Measurements from ENCODE around the gene COLQ. TPM values are rescaled to one million over a fixed set of nuclear protein-coding genes. Genes with fewer than 3 reads are reported as not detected.

The COLQ gene
- total RNA-seq, 1 donor from 2014 or later = 1.1 TPM

DNA sequence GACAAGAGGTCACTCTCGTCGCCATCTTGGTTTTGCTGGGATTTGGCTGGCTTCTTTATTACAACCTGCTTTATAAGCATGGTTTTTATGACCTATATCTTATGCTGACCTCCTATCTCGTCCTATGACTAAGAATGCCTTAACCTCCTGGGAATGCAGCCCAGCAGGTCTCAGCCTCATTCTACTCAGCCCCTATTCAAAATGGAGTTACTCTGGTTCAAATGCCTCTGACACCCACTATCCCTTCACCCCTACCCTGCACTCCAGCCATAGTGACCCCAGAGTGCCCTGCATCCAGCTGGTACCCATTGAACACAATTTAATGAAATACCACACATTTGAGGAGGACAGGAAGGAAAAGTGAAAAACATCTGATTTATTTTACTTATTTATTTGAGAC lies 117.5 kb downstream of the COLQ start:
- Histone ChIP-seq H3K9me3 (no peaks in the 10 kb centered on the region), H3K27ac (no peak overlapping the region), H3K4me1 (peaks cover 4% of the 10 kb centered on the region), H3K27me3 (no peaks in the 10 kb centered on the region), H3K36me3 (no peaks in the 10 kb centered on the region), H3K4me3 (no peak overlapping the region)
- DNase-seq (no peak), ATAC-seq (no peak)
- TF ChIP-seq, protein P1, sequence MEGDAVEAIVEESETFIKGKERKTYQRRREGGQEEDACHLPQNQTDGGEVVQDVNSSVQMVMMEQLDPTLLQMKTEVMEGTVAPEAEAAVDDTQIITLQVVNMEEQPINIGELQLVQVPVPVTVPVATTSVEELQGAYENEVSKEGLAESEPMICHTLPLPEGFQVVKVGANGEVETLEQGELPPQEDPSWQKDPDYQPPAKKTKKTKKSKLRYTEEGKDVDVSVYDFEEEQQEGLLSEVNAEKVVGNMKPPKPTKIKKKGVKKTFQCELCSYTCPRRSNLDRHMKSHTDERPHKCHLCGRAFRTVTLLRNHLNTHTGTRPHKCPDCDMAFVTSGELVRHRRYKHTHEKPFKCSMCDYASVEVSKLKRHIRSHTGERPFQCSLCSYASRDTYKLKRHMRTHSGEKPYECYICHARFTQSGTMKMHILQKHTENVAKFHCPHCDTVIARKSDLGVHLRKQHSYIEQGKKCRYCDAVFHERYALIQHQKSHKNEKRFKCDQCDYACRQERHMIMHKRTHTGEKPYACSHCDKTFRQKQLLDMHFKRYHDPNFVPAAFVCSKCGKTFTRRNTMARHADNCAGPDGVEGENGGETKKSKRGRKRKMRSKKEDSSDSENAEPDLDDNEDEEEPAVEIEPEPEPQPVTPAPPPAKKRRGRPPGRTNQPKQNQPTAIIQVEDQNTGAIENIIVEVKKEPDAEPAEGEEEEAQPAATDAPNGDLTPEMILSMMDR (IDR thresholded peaks at IDR 0.05) = no peak
- intact Hi-C loops (cut with DNase I) = no loop called here

GRCh38 chr3:15403495-15403894 lies 118.0 kb downstream of the COLQ start:
- Histone ChIP-seq H3K9me3 (no peaks in the 10 kb centered on the region), H3K36me3 (no peaks in the 10 kb centered on the region), H3K27me3 (no peaks in the 10 kb centered on the region), H3K4me1 (no peaks in the 10 kb centered on the region), H3K4me3 (no peak overlapping the region), H3K27ac (no peak overlapping the region)
- TF ChIP-seq, protein P1 (IDR thresholded peaks at IDR 0.05) = no peak
- ATAC-seq = no peak
- no peak for DNase-seq
- intact Hi-C loops (cut with DNase I) = no loop called here

- intact Hi-C loops (cut with DNase I) = no loop called here
- H3K9me3 ChIP-seq = no peaks in the 10 kb centered on the region
These were observed 119.6 kb downstream of the COLQ start for GRCh38 chr3:15401936-15402335.

More at GRCh38 chr3:15401936-15402335, 119.6 kb downstream of the COLQ start:
- H3K27ac ChIP-seq = no peak overlapping the region
- no peaks in the 10 kb centered on the region for H3K27me3 ChIP-seq
- ATAC-seq (no peak), DNase-seq (no peak)
- H3K4me3 ChIP-seq = no peak overlapping the region
- TF ChIP-seq, protein P1 (IDR thresholded peaks at IDR 0.05) = no peak
- no peaks in the 10 kb centered on the region for H3K36me3 ChIP-seq
- H3K4me1 ChIP-seq = no peaks in the 10 kb centered on the region

Small RNA genes within 50 kb of the gene (microRNA-seq; reads per million reads assigned to microRNA genes)
- not detected for gene MIR4270 (ENCODE audit: borderline microRNAs expressed)

Other genes starting within 250 kb of the COLQ start
- 110 TPM for gene SH3BP5, start 189.1 kb downstream of the COLQ start, total RNA-seq
- 14.4 TPM for gene METTL6, start 94.2 kb downstream of the COLQ start, total RNA-seq
- gene EAF1, start 94.1 kb downstream of the COLQ start, total RNA-seq = 24.6 TPM
- 15.2 TPM for gene HACL1, start 79.9 kb upstream of the COLQ start, total RNA-seq
- 24.6 TPM for gene BTD, start 80.0 kb upstream of the COLQ start, total RNA-seq

Measured in upper lobe of right lung (tissue), 1 donor.